Measurements from ENCODE around the gene CUL3. TPM values are rescaled to one million over a fixed set of nuclear protein-coding genes. Genes with fewer than 3 reads are reported as not detected.

CUL3 gene
- total RNA-seq, 1 experiment from 2014 or later, result 114 TPM

GRCh38 chr2:224421065-224421464 lies 164.1 kb downstream of the CUL3 start:
- no peak overlapping the region for H2BK12ac ChIP-seq (ENCODE audit: insufficient read length, low read depth, low read length)
- H3K56ac ChIP-seq (ENCODE audit: insufficient read length, low read depth, low read length), result no peak overlapping the region
- no peaks in the 10 kb centered on the region for H3K23me2 ChIP-seq (ENCODE audit: insufficient read length, low read depth, low read length, poor library complexity, severe bottlenecking)
- H2AFZ ChIP-seq (ENCODE audit: low read length), result no peak overlapping the region
- H3T11ph ChIP-seq (ENCODE audit: low read length), result no peak overlapping the region
- no peak overlapping the region for H3K27ac Mint-ChIP-seq
- no peak overlapping the region for H2BK5ac ChIP-seq (ENCODE audit: insufficient read length, low read length)
- H3K36me3 Mint-ChIP-seq (ENCODE audit: insufficient read depth in 1 of 3, low read depth in 3 of 3), result peaks cover 6 to 10% (median 7%) of the 10 kb centered on the region in 3 experiments
- no peak overlapping the region for H3K23ac ChIP-seq (ENCODE audit: insufficient read length, low read depth, low read length)
- DNase-seq, result no peak
- no peak overlapping the region for H4K5ac ChIP-seq (ENCODE audit: insufficient read length, low read depth, low read length)
- no peaks in the 10 kb centered on the region for H4K20me1 ChIP-seq (ENCODE audit: control insufficient read depth, insufficient read depth, insufficient read length)
- no peak overlapping the region for H2AK5ac ChIP-seq (ENCODE audit: insufficient read length, low read length)
- H3K9me3 ChIP-seq (ENCODE audit: control insufficient read depth, low read depth, low read length), result no peaks in the 10 kb centered on the region
- H3K4me3 Mint-ChIP-seq, result no peak overlapping the region
- H3K9me3 Mint-ChIP-seq, result peaks cover 13% of the 10 kb centered on the region in 2 experiments; a peak in 4 of 5 replicates
- H2BK15ac ChIP-seq (ENCODE audit: low read depth, low read length), result no peak overlapping the region
- H4K8ac ChIP-seq (replicated peaks; ENCODE audit: insufficient read length, low read depth, low read length), result no peak overlapping the region
- no peaks in the 10 kb centered on the region for H3K79me1 ChIP-seq (ENCODE audit: insufficient read depth, low read depth, low read length, poor library complexity, severe bottlenecking)
- no peak overlapping the region for H3K9ac ChIP-seq (ENCODE audit: extremely low read depth, insufficient read length, low read length)
- no peaks in the 10 kb centered on the region for H3K27me3 Mint-ChIP-seq (ENCODE audit: low read depth)
- no peak overlapping the region for H3K18ac ChIP-seq (ENCODE audit: insufficient read length, low read depth, low read length)
- no peak overlapping the region for H2BK120ac ChIP-seq (ENCODE audit: low read depth, low read length, poor library complexity, severe bottlenecking)
- no peak overlapping the region for H3K4me2 ChIP-seq (ENCODE audit: insufficient read depth, insufficient read length, low read length)
- no CpG with 5 or more reads among the region's 2 CpGs for WGBS (ENCODE audit: extremely low coverage, insufficient read length, low lambda C conversion rate)
- no peak for TF ChIP-seq CTCF (conservative IDR thresholded peaks at IDR 0.05)
- no peaks in the 10 kb centered on the region; the same call in 1 of the 2 replicates for H3K4me1 ChIP-seq (ENCODE audit: insufficient read depth, low read length)
- H2BK20ac ChIP-seq (ENCODE audit: low read depth, low read length, poor library complexity, severe bottlenecking), result no peak overlapping the region
- H3K79me2 ChIP-seq (ENCODE audit: insufficient read depth, low read length), result no peaks in the 10 kb centered on the region
- no peak overlapping the region for H3K14ac ChIP-seq (ENCODE audit: insufficient read depth, low read length)
- no peak overlapping the region for H4K91ac ChIP-seq (ENCODE audit: insufficient read length, low read depth, low read length)
- no peak overlapping the region for H3K27ac ChIP-seq (ENCODE audit: insufficient read length, low read depth, low read length)
- peaks cover 8 to 12% of the 10 kb centered on the region in 2 experiments; a peak in 3 of 4 replicates for H3K4me1 Mint-ChIP-seq
- H3K27me3 ChIP-seq (ENCODE audit: insufficient read depth, low read length), result no peaks in the 10 kb centered on the region
- no peak overlapping the region for H3K4ac ChIP-seq (ENCODE audit: low read depth, low read length)

Other genes with a start within 250 kb of the CUL3 start
- 0.83 and 0.94 TPM in 2 replicates for gene FAM124B, start 183.3 kb downstream of the CUL3 start, total RNA-seq (2021)
- not detected in 2 replicates for gene CCDC195, start 131.0 kb upstream of the CUL3 start, total RNA-seq (2021)

All from H9 (cell line).